ENCODE measurements around the gene FXYD1. TPM values are rescaled to one million over a fixed set of nuclear protein-coding genes. Genes with fewer than 3 reads are reported as not detected.

The FXYD1 gene
- total RNA-seq, 2 experiments from 2014 or later: 0.57 to 11.5 TPM

DNA sequence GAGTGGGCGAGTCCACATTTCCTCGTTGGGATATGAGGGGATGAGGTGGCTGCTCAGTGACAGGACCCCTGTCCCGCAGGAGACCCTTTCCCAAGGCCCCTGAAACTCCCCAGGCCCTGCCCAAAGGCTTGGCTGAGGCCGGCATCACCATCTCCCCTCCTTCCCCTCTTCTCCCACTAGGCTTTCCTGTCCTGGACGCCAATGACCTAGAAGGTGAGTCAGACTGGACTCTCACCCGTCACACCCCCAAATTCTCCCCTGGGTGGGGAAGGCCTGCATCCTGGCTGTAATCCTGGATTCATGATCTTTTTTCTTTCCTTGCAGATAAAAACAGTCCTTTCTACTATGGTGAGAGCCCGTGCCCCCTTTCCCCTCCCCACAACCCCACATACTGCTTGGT, 17.7 kb upstream of the FXYD1 start:
- H3K4me3 ChIP-seq (ENCODE audit: low read depth, low read length, poor library complexity, severe bottlenecking): no peak overlapping the region
- no peaks in the 10 kb centered on the region for H3K9me2 ChIP-seq (ENCODE audit: insufficient read depth, low read length)
- no peak overlapping the region for H3K4me2 ChIP-seq (ENCODE audit: low read length)
- no TSS peak for BruUV-seq (replicated peaks)
- ChIA-PET POLR2A (no interaction called here), CTCF (ENCODE audit: unreplicated experiment) (interaction anchor here (0.6 kb wide), 1 partner anchor 21 kb away, joined by 3 read pairs; no protein-coding TSS in a partner anchor)
- no peak overlapping the region for H2AFZ ChIP-seq (ENCODE audit: low read length)
- H3K79me2 ChIP-seq (ENCODE audit: insufficient read depth, low read depth, low read length): no peaks in the 10 kb centered on the region
- H3K9me3 ChIP-seq (ENCODE audit: low read length): no peaks in the 10 kb centered on the region
- TF ChIP-seq, protein P1, sequence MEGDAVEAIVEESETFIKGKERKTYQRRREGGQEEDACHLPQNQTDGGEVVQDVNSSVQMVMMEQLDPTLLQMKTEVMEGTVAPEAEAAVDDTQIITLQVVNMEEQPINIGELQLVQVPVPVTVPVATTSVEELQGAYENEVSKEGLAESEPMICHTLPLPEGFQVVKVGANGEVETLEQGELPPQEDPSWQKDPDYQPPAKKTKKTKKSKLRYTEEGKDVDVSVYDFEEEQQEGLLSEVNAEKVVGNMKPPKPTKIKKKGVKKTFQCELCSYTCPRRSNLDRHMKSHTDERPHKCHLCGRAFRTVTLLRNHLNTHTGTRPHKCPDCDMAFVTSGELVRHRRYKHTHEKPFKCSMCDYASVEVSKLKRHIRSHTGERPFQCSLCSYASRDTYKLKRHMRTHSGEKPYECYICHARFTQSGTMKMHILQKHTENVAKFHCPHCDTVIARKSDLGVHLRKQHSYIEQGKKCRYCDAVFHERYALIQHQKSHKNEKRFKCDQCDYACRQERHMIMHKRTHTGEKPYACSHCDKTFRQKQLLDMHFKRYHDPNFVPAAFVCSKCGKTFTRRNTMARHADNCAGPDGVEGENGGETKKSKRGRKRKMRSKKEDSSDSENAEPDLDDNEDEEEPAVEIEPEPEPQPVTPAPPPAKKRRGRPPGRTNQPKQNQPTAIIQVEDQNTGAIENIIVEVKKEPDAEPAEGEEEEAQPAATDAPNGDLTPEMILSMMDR (conservative IDR thresholded peaks at IDR 0.05; ENCODE audit: low read length): no peak
- TF ChIP-seq EZH2phosphoT487 (IDR thresholded peaks at IDR 0.05; ENCODE audit: borderline replicate concordance, low read depth, low read length): no peak
- H3K27ac ChIP-seq (ENCODE audit: low read depth, low read length, poor library complexity, severe bottlenecking): no peak overlapping the region
- intact Hi-C loops (cut with micrococcal nuclease; ENCODE audit: unreplicated experiment): no loop called here
- no peak for DNase-seq (ENCODE audit: low spot score)
- no peaks in the 10 kb centered on the region for H4K20me1 ChIP-seq (ENCODE audit: insufficient read depth, low read length)
- peaks cover 13% of the 10 kb centered on the region for H3K4me1 ChIP-seq (ENCODE audit: insufficient read depth, low read length, poor library complexity, severe bottlenecking)
- no peaks in the 10 kb centered on the region for H3K36me3 ChIP-seq (ENCODE audit: insufficient read depth, low read length)

DNA sequence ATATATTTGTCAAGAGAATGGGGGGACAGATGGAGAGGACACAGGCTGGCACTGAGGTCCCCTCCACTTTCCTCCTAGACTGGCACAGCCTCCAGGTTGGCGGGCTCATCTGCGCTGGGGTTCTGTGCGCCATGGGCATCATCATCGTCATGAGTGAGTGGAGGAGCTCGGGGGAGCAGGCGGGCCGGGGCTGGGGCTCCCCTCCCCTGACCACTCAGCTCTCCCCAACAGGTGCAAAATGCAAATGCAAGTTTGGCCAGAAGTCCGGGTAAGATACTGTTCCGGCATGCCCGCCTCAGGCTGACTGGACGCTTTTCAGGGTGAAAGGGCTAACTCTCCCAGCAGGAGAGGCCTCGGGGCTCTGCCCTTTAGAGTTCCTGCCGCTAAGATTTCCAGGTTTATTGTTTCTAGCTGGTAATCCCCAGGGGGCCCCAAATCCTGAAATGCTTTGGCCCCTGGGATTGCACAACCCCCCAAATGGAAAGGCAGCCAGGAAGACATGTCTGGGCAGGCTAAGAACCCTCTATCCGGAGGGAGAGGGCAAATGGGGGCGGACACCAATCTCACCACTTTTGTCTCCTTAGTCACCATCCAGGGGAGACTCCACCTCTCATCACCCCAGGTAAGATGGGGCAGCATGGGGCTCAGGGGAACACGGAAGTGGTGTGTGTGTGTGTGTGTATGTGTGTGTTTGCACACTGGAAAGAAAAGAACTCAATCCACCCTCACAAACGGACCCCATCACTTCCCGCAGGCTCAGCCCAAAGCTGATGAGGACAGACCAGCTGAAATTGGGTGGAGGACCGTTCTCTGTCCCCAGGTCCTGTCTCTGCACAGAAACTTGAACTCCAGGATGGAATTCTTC, 15.7 kb upstream of the FXYD1 start:
- CTCF ChIA-PET (ENCODE audit: unreplicated experiment): no interaction called here
- Histone ChIP-seq H3K4me2 (ENCODE audit: low read length) (no peak overlapping the region), H3K27ac (ENCODE audit: low read depth, low read length, poor library complexity, severe bottlenecking) (no peak overlapping the region), H2AFZ (ENCODE audit: low read length) (no peak overlapping the region), H3K9me3 (ENCODE audit: low read length) (no peaks in the 10 kb centered on the region), H4K20me1 (ENCODE audit: insufficient read depth, low read length) (no peaks in the 10 kb centered on the region), H3K79me2 (ENCODE audit: insufficient read depth, low read depth, low read length) (no peaks in the 10 kb centered on the region), H3K9me2 (ENCODE audit: insufficient read depth, low read length) (no peaks in the 10 kb centered on the region), H3K4me3 (ENCODE audit: low read depth, low read length, poor library complexity, severe bottlenecking) (no peak overlapping the region), H3K36me3 (ENCODE audit: insufficient read depth, low read length) (no peaks in the 10 kb centered on the region), H3K4me1 (ENCODE audit: insufficient read depth, low read length, poor library complexity, severe bottlenecking) (peaks cover 13% of the 10 kb centered on the region)
- POLR2A ChIA-PET: no interaction called here
- intact Hi-C loops (cut with micrococcal nuclease; ENCODE audit: unreplicated experiment): no loop called here
- no peak for DNase-seq (ENCODE audit: low spot score)
- TF ChIP-seq, protein P1 (conservative IDR thresholded peaks at IDR 0.05; ENCODE audit: low read length): no peak
- no peak for TF ChIP-seq EZH2phosphoT487 (IDR thresholded peaks at IDR 0.05; ENCODE audit: borderline replicate concordance, low read depth, low read length)
- BruUV-seq (replicated peaks): no TSS peak

DNA sequence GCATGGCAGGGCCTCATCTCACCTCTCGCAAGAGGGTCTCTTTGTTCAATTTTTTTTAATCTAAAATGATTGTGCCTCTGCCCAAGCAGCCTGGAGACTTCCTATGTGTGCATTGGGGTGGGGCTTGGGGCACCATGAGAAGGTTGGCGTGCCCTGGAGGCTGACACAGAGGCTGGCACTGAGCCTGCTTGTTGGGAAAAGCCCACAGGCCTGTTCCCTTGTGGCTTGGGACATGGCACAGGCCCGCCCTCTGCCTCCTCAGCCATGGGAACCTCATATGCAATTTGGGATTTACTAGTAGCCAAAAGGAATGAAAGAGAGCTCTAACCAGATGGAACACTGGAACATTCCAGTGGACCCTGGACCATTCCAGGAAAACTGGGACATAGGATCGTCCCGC, 15.1 kb upstream of the FXYD1 start:
- Histone ChIP-seq H2AFZ (ENCODE audit: low read length) (no peak overlapping the region), H3K4me3 (ENCODE audit: low read depth, low read length, poor library complexity, severe bottlenecking) (no peak overlapping the region), H3K4me2 (ENCODE audit: low read length) (peak overlapping the region; percentile 74; the same call in 1 of the 2 replicates), H3K4me1 (ENCODE audit: insufficient read depth, low read length, poor library complexity, severe bottlenecking) (peaks cover 13% of the 10 kb centered on the region), H3K79me2 (ENCODE audit: insufficient read depth, low read depth, low read length) (no peaks in the 10 kb centered on the region), H4K20me1 (ENCODE audit: insufficient read depth, low read length) (no peaks in the 10 kb centered on the region), H3K9me3 (ENCODE audit: low read length) (no peaks in the 10 kb centered on the region), H3K36me3 (ENCODE audit: insufficient read depth, low read length) (no peaks in the 10 kb centered on the region), H3K27ac (ENCODE audit: low read depth, low read length, poor library complexity, severe bottlenecking) (no peak overlapping the region), H3K9me2 (ENCODE audit: insufficient read depth, low read length) (no peaks in the 10 kb centered on the region)
- ChIA-PET POLR2A (interaction anchor here (1.4 kb wide), 1 partner anchor 9 kb away, joined by 3 read pairs; no protein-coding TSS in a partner anchor), CTCF (ENCODE audit: unreplicated experiment) (no interaction called here)
- TF ChIP-seq EZH2phosphoT487 (IDR thresholded peaks at IDR 0.05; ENCODE audit: borderline replicate concordance, low read depth, low read length): no peak
- TF ChIP-seq, protein P1 (conservative IDR thresholded peaks at IDR 0.05; ENCODE audit: low read length): no peak
- intact Hi-C loops (cut with micrococcal nuclease; ENCODE audit: unreplicated experiment): no loop called here
- DNase-seq (ENCODE audit: low spot score): no peak
- BruUV-seq (replicated peaks): no TSS peak
